GM21619 (cell line): ENCODE results near the gene GAREM2.

ENCODE experiments used
- ATAC-seq: cut with Tn5 transposase; IDR thresholded peaks from one replicate; pipeline ENCODE4 v1.9.1; 2021; ENCODE audit not compliant: unreplicated experiment

Gene GAREM2

GRCh38 chr2:26185954-26186770, 13.3 kb downstream of the GAREM2 start:
- no peak for ATAC-seq

GRCh38 chr2:26187114-26187513, 14.2 kb downstream of the GAREM2 start:
- ATAC-seq, result no peak

GRCh38 chr2:26187537-26188104, 14.7 kb downstream of the GAREM2 start:
- no peak for ATAC-seq

- ATAC-seq, result no peak
Observed at GRCh38 chr2:26189123-26189522, 16.2 kb downstream of the GAREM2 start.

GRCh38 chr2:26189751-26190150, 16.9 kb downstream of the GAREM2 start:
- ATAC-seq, result no peak

GRCh38 chr2:26190369-26190768, 17.5 kb downstream of the GAREM2 start:
- no peak for ATAC-seq

- no peak for ATAC-seq
Observed at GRCh38 chr2:26191316-26192159, 18.6 kb downstream of the GAREM2 start.

GRCh38 chr2:26193578-26194231, 20.8 kb downstream of the GAREM2 start:
- no peak for ATAC-seq

GRCh38 chr2:26195040-26195984, 22.4 kb downstream of the GAREM2 start:
- ATAC-seq, result no peak

GRCh38 chr2:26196683-26197418, 24.0 kb downstream of the GAREM2 start:
- peak; percentile 44 for ATAC-seq

- ATAC-seq, result no peak
Observed at GRCh38 chr2:26197516-26197915, 24.6 kb downstream of the GAREM2 start.

- ATAC-seq, result no peak
Observed at GRCh38 chr2:26202981-26203490, 30.1 kb downstream of the GAREM2 start.

GRCh38 chr2:26203906-26204305, 31.0 kb downstream of the GAREM2 start:
- no peak for ATAC-seq

GRCh38 chr2:26212011-26212410, 39.1 kb downstream of the GAREM2 start:
- ATAC-seq, result no peak

- ATAC-seq, result no peak
Observed at GRCh38 chr2:26214759-26215158, 41.9 kb downstream of the GAREM2 start.

- no peak for ATAC-seq
Observed at GRCh38 chr2:26215833-26216232, 42.9 kb downstream of the GAREM2 start.

GRCh38 chr2:26216587-26216986, 43.7 kb downstream of the GAREM2 start:
- no peak for ATAC-seq

- ATAC-seq, result no peak
Observed at GRCh38 chr2:26217720-26218119, 44.8 kb downstream of the GAREM2 start.

- ATAC-seq, result no peak
Observed at GRCh38 chr2:26223018-26223417, 50.1 kb downstream of the GAREM2 start.
